Measurements from ENCODE around the gene COL18A1.

- TF ChIP-seq POLR2AphosphoS5 (IDR thresholded peaks at IDR 0.05; ENCODE audit: low read depth, low read length) (no peak), CTCF (IDR thresholded peaks at IDR 0.05) (no peak)
Measured at GRCh38 chr21:45470087-45470515, 65.1 kb downstream of the COL18A1 start.

Measured in Panc1 (cell line).